ENCODE results near the gene NEIL3. TPM values are rescaled to one million over a fixed set of nuclear protein-coding genes. Genes with fewer than 3 reads are reported as not detected.

The NEIL3 gene
- total and polyA plus RNA-seq, 9 of the 15 experiments (the other 6 are each of a cell fraction or from before 2014, with no cell fraction given): 2.7 to 23.3 (median 12.9) TPM

GRCh38 chr4:177391287-177391686 is 81.6 kb downstream of the NEIL3 start:
- no peak for TF ChIP-seq ZNF764 (CRISPR knock-in tag; IDR thresholded peaks at IDR 0.05; ENCODE audit: low read depth)
- TF ChIP-seq ZNF12 (CRISPR knock-in tag; IDR thresholded peaks at IDR 0.05): no peak
- TF ChIP-seq LCOR (CRISPR knock-in tag; IDR thresholded peaks at IDR 0.05): no peak
- no peak for TF ChIP-seq PHF20 (IDR thresholded peaks at IDR 0.05; ENCODE audit: partially characterized antibody)
- no peak for TF ChIP-seq ZNF347 (CRISPR knock-in tag; IDR thresholded peaks at IDR 0.05; ENCODE audit: low read depth)
- no peak for TF ChIP-seq HMBOX1 (IDR thresholded peaks at IDR 0.05)
- no peak for TF ChIP-seq HNRNPUL1 (IDR thresholded peaks at IDR 0.05; ENCODE audit: low read length)
- TF ChIP-seq U2AF2 (optimal IDR thresholded peaks at IDR 0.05; ENCODE audit: low read depth, low read length): no peak
- no peak for TF ChIP-seq ZBTB5 (IDR thresholded peaks at IDR 0.05)
- Histone ChIP-seq H3K9me3 (replicated peaks; ENCODE audit: control insufficient read depth, insufficient read depth, low read depth, low read length) (no peaks in the 10 kb centered on the region), H4K20me1 (replicated peaks; ENCODE audit: control insufficient read depth, insufficient read depth, low read length) (no peaks in the 10 kb centered on the region), H3K36me3 (ENCODE audit: control insufficient read depth, insufficient read depth, low read length) (no peaks in the 10 kb centered on the region), H3K9me1 (ENCODE audit: control insufficient read depth, insufficient read depth, low read length) (no peaks in the 10 kb centered on the region), H2AFZ (ENCODE audit: low read depth, low read length) (no peak overlapping the region), H3K4me1 (replicated peaks in 1 of 2; ENCODE audit: control insufficient read depth in 2 of 2, insufficient read depth in 2 of 2, low read length in 2 of 2) (no peaks in the 10 kb centered on the region; a peak in 1 of 5 replicates), H3K27ac (ENCODE audit: extremely low read depth, low read depth, low read length) (no peak overlapping the region), H3K27me3 (ENCODE audit: control insufficient read depth in 2 of 2, insufficient read depth in 2 of 2, low read length in 2 of 2) (peaks cover 4 to 5% of the 10 kb centered on the region in 2 experiments; a peak in 2 of 5 replicates), H3K79me2 (ENCODE audit: control insufficient read depth, insufficient read depth, low read length) (no peaks in the 10 kb centered on the region), H3K4me3 (no peak overlapping the region), H3K9ac (ENCODE audit: insufficient read depth in 1 of 2, low read depth in 2 of 2, low read length in 2 of 2) (no peak overlapping the region), H3K4me2 (ENCODE audit: insufficient read depth, low read length) (no peak overlapping the region)
- DNase-seq (ENCODE audit: extremely low read depth in 1 of 4, low spot score in 3 of 4) (no peak), FAIRE-seq (no peak), ATAC-seq (no peak)
- ChIA-PET CTCF (ENCODE audit: low intra/inter-chr PET ratio) (no interaction called here), POLR2A (no interaction called here)
- no TSS peak for BruUV-seq (replicated peaks)
- in situ Hi-C loops (cut with MboI): no loop called here
- 0% methylated on average over 3 of the region's 3 CpGs for WGBS (ENCODE audit: insufficient coverage, low coverage, missing lambda C conversion rate)
- intact Hi-C loops (cut with micrococcal nuclease): no loop called here
